Breast epithelium (tissue), 3 donors: ENCODE results near the gene FZR1.

Source experiments
- POLR2A ChIP-seq: fragments of 450-650 bp; IDR thresholded peaks from one replicate; pipeline ENCODE4 v1.6.1; 2016; ENCODE audit warnings: antibody characterized with exemption, mild to moderate bottlenecking, moderate library complexity
- POLR2AphosphoS5 ChIP-seq, 3 donors: sonication (generic); formaldehyde crosslinking; IDR thresholded peaks; one replicate each; pipeline ENCODE4 v1.6.1; 2017; ENCODE audit warnings: antibody characterized with exemption in 3 of 3
- TF ChIP-seq, protein P1 (sequence below), 3 donors: fragments of 450-650 bp; IDR thresholded peaks; one replicate each; pipeline ENCODE4 v1.5.1; 2016 to 2017; ENCODE audit warnings: antibody characterized with exemption in 3 of 3, mild to moderate bottlenecking in 3 of 3, moderate library complexity in 3 of 3

DNA sequence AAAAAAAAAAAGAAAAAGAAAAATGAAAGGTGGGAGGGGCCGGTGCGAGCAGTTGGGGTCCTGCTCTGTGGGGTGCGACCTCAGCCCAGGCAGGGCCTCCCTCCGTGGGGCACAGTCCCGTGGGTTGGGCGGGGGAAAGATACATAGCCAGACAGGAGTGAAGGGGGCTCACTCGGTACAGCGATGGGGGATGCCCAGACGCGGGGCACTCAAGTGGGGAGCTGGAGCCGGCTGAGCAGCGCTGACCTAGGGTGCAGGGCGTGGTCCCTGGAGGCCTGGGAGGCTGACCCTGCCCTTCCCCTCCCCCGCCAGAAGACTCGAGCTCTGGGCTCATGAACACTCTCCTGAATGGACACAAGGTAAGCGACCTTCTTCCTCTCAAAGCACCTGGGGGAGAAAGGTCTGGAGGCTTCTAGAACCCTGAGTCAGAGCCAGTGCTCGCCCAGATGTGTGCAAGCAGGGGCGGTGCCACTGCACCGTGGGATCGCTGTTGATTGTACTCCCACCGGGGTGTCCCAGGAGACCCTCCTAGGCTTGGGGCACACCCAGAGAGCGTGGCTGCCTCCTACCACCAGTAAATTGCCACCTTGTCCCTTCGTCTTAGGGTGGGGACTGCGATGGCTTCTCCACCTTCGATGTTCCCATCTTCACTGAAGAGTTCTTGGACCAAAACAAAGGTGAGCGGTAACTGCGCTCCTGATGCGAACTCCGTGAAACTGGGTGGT, 70.0 kb downstream of the FZR1 start:
- TF ChIP-seq, protein P1, sequence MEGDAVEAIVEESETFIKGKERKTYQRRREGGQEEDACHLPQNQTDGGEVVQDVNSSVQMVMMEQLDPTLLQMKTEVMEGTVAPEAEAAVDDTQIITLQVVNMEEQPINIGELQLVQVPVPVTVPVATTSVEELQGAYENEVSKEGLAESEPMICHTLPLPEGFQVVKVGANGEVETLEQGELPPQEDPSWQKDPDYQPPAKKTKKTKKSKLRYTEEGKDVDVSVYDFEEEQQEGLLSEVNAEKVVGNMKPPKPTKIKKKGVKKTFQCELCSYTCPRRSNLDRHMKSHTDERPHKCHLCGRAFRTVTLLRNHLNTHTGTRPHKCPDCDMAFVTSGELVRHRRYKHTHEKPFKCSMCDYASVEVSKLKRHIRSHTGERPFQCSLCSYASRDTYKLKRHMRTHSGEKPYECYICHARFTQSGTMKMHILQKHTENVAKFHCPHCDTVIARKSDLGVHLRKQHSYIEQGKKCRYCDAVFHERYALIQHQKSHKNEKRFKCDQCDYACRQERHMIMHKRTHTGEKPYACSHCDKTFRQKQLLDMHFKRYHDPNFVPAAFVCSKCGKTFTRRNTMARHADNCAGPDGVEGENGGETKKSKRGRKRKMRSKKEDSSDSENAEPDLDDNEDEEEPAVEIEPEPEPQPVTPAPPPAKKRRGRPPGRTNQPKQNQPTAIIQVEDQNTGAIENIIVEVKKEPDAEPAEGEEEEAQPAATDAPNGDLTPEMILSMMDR (IDR thresholded peaks at IDR 0.05): no peak
- TF ChIP-seq POLR2AphosphoS5 (IDR thresholded peaks at IDR 0.05) (no peak), POLR2A (no peak)
